ENCODE data around the gene ACACB.

Gene ACACB

GRCh38 chr12:109126784-109127183, 10.4 kb downstream of the ACACB start:
- H3K4me3 ChIP-seq (ENCODE audit: low read depth, low read length), result no peak overlapping the region
- no peak for DNase-seq (ENCODE audit: low read depth)
- TF ChIP-seq, protein P1, sequence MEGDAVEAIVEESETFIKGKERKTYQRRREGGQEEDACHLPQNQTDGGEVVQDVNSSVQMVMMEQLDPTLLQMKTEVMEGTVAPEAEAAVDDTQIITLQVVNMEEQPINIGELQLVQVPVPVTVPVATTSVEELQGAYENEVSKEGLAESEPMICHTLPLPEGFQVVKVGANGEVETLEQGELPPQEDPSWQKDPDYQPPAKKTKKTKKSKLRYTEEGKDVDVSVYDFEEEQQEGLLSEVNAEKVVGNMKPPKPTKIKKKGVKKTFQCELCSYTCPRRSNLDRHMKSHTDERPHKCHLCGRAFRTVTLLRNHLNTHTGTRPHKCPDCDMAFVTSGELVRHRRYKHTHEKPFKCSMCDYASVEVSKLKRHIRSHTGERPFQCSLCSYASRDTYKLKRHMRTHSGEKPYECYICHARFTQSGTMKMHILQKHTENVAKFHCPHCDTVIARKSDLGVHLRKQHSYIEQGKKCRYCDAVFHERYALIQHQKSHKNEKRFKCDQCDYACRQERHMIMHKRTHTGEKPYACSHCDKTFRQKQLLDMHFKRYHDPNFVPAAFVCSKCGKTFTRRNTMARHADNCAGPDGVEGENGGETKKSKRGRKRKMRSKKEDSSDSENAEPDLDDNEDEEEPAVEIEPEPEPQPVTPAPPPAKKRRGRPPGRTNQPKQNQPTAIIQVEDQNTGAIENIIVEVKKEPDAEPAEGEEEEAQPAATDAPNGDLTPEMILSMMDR (IDR thresholded peaks at IDR 0.05; ENCODE audit: insufficient read depth, low read depth, low read length, missing control alignments), result no peak

GRCh38 chr12:109127533-109128242, 11.3 kb downstream of the ACACB start:
- DNase-seq (ENCODE audit: low read depth), result no peak
- H3K4me3 ChIP-seq (ENCODE audit: low read depth, low read length), result no peak overlapping the region
- TF ChIP-seq, protein P1 (IDR thresholded peaks at IDR 0.05; ENCODE audit: insufficient read depth, low read depth, low read length, missing control alignments), result no peak

DNA sequence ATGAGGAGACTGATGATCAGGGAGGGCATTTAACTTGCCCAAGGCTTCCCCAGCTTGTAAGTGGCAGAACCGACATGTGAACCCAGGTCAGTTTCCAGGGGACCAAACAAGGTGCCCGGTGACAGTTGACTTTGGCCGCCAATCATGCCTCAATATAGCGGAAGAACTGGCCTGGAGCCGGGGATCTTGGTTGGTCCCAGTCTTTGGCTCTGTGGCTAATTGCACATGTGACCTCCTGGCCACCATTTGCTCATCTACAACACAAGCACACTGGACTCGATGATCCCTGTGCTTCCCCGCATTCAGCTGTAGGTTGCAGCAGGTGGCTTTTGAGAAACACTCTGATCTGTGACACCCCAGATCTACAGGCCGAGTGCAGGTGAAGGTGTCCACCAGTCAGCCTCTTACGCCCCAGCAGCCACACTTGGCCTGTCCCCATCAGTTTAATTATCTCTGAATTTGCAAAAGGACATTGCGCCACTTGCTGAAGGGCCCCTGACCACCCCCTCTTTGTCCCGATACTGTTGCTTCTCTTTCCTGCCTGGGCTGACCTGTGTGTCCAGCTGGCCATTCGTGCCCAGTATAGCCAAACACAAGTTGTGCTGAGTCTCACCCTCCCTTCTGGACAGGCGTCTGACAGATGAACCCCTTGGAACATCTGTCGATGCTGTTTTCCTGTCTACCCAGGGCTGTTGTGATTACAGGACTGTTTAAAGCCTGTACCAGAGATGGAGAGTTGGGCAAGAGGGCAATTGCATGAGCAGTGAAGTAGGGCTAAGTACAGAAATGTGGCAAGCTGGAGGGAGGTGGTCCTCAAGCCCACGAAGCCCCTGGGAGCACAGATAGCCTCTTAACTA, 14.1 kb downstream of the ACACB start:
- TF ChIP-seq, protein P1 (IDR thresholded peaks at IDR 0.05; ENCODE audit: insufficient read depth, low read depth, low read length, missing control alignments), result no peak

GRCh38 chr12:109131154-109132050, 15.0 kb downstream of the ACACB start:
- no peak overlapping the region for H3K4me3 ChIP-seq (ENCODE audit: low read depth, low read length)
- DNase-seq (ENCODE audit: low read depth), result no peak
- TF ChIP-seq, protein P1 (IDR thresholded peaks at IDR 0.05; ENCODE audit: insufficient read depth, low read depth, low read length, missing control alignments), result no peak

More for the DNA sequence above, 14.1 kb downstream of the ACACB start:
- no peak overlapping the region for H3K4me3 ChIP-seq (ENCODE audit: low read depth, low read length)
- DNase-seq (ENCODE audit: low read depth), result no peak

- DNase-seq (ENCODE audit: low read depth), result no peak
- H3K4me3 ChIP-seq (ENCODE audit: low read depth, low read length), result no peak overlapping the region
- TF ChIP-seq, protein P1 (IDR thresholded peaks at IDR 0.05; ENCODE audit: insufficient read depth, low read depth, low read length, missing control alignments), result peak; percentile 36
These were observed 18.0 kb downstream of the ACACB start for GRCh38 chr12:109134186-109134917.

GRCh38 chr12:109137055-109137454, 20.7 kb downstream of the ACACB start:
- no peak overlapping the region for H3K4me3 ChIP-seq (ENCODE audit: low read depth, low read length)
- DNase-seq (ENCODE audit: low read depth), result no peak
- TF ChIP-seq, protein P1 (IDR thresholded peaks at IDR 0.05; ENCODE audit: insufficient read depth, low read depth, low read length, missing control alignments), result no peak
